GM21576 (cell line): Measurements from ENCODE around the gene REG3G.
A peak's percentile ranks its signal among the peaks of the same experiment; 100 is the strongest.

Source experiments
- ATAC-seq: cut with Tn5 transposase; IDR thresholded peaks from one replicate; pipeline ENCODE4 v1.9.1; 2021; ENCODE audit warnings: mild to moderate bottlenecking, moderate library complexity; ENCODE audit not compliant: unreplicated experiment

REG3G gene

DNA sequence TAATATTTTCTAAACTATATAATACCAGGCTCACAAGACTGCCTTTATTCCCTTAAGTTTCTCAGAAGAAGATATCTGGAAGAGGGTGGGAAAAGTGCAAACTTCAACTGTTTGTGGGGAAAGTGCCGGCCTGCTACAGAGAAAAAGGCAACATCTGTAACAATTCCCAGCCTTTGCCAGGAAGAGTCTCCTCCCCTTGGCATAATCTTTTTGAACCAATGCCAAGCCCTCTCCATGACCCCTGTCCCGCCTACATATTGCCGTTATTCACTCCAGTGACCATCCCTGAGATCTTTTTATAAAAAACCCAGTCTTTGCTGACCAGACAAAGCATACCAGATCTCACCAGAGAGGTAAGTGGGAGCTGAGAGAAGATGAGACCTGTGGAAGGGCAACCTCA lies at the start of gene REG3G:
Gene REG3G, plus strand, starts transcription at position 282 of the 400 bp plus-strand sequence. CDS start 392 bp downstream, outside the sequence.
- ATAC-seq: no peak

DNA sequence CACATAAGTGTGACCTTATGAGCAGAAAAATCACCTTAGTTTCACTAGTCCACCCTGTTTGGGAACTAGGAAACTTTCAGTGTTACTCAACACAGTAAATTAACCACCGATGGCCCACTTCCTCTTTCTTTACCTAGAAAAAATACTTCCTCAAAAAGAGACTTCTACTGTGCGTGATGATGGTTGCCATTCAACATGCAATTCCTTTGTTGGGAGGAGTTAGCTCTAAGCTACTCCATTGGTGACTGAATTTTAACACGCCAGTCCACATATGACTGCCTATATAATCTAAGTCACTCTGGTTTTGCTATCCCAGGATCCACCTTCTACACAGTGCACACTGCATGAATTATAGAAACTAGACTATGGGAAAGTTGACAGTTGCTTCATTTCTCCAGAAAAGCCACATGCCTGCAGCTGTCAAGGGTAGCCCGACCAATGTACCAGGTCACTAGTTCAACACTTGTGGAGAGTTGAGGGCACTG lies 47.8 kb upstream of the REG3G start:
- peak; percentile 98 for ATAC-seq

DNA sequence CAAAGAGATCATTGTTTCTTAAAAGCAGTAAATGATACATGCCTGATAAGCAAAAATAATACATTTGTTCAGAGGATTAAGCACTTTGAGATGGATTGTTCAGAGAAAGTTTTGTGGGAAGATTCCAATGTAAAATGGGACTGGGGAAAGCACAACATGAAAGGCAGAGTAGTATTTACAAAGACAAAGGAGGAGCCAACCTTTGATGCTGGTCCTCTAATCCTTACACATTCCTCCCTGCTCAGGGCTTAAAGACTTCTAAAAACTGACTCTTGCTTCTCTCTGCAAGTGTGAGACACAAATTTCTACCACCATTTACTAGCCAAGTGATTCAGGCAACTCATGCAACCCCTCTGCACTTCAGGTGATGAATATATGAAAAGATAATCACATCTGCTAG lies 47.2 kb upstream of the REG3G start:
- ATAC-seq: no peak

DNA sequence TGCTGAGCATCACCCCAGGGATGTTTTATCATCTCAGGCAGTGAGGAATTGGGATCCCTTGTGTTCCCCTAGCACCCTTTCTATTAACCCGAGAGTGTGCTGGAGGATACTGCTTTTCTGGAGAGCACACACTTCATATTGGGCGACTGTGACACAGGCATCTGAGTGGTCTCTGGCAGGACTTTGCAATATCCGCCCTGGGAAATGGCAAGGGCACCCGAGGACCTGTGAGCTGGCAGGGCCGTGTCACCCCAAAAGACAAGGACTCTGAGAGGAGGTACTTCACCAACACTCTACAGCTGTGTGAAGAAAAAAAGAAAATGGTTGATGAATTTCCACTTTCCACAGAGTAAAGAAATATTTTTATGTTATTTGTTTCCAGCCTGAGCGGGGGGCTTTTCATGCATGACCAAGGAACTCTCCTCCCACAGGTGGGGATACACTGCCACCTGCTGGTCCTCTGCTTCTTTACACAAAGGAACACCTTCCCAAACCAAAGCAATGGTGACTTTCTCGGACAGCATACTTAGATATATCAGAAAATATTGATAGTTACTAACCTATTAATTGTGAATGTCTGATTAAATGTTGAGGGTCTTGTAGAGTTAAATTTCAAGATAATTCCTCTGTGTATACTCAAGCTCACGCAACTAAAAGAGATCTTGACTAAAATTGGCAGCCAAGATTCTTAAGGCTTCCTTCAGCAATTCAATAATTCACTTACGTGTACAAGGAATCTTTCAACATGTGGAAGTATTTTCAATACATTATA lies 45.9 kb upstream of the REG3G start:
- no peak for ATAC-seq

DNA sequence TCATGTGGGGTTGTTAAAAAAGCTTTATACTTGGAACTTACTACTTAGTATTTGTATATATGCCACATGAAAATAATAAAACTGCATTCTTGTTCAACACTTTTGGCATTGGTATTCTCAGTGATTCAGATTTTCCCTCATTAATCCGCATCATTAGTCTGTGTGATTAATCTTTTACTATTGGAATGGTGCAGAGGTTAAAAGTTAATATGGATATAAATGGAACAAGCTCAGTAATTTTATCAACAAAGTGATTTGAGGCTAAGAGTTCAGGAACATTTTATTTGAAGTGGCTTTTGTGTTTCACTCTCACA lies 45.4 kb upstream of the REG3G start:
- ATAC-seq: no peak

DNA sequence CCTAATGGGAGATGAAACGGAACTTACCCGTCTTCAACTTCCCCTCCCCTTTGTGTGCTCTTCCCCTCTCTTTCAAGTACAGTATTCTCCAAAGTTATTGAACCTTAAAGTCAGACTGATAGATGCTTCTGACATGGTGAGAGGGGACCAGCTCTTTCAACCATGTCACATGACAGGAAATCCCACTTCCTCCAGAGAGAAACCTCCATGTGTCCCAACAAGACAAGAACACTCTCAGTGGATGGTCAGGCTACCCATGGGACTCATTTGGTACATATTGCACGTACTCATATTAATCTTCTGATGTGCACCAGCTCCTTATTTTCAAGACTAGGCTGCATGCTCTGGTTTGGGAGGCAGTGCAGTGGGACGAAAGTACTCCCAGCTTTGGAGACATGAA lies 44.6 kb upstream of the REG3G start:
- ATAC-seq: no peak

DNA sequence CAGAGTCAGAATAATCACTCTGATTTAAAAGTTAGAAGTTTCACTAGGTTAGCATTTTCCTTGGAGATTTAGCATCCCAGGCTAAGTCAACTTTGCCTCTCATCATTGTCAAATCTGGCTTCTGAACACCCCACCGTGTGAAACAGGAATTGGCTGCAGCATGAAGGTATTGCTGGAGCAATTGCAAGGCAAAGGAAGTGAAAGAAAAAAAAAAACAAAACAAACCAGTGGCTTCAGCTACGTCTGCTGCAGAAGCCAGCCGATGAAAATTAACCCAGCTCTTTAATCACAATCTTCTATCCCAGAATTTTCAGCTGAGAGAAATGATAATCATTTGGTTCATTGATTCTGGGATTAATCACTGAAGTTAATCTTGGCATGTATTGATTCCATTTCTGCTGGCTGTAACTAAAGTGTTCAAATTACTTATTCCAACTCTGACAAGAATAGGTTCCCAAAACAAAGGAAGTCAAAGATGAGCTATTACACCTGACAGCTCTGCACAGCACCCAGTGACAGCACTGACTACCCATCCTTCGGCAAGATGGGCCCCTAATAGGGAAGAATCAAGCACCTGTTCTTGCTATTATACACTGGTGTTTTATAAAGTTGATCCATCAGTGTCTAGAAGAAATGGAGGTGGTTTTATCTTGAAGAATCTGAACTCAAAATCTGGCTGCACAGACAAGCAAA lies 42.7 kb upstream of the REG3G start:
- no peak for ATAC-seq

DNA sequence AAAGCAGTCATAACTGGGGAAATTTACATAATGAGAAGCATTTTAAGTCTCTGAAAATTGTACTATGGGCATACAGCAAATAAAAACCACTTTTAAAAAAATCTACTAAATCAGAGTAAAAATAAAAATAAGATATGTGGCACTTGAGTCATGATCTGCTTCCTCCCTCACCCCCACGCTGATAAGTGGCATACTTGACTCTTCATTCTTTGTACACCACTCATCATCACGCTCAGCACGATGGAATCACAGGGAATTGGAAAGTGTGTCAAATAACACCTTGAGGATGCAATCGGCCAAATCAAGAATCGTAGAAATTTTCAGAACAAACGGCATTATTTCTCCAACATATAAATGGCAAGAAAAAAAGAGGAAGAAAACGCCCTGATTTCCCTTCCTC lies 41.1 kb upstream of the REG3G start:
- no peak for ATAC-seq

DNA sequence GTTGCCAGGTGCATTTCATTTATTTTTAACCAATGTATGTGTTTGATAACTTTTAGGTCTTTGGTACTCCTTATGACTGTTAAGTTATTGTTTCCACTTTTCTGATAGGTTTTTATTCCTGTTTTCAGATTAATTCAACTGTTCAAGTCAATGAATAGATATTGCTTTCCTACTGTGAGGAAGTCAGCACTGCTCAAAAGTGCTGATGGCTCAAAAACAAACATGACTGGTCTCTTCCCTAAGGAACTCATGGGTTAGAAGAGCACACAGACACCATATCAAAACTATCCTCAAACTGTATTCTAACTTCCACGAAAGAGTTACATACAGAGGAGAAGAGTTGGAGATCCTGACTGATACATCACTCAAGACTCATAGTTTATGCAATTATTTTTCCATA lies 39.9 kb upstream of the REG3G start:
- no peak for ATAC-seq

DNA sequence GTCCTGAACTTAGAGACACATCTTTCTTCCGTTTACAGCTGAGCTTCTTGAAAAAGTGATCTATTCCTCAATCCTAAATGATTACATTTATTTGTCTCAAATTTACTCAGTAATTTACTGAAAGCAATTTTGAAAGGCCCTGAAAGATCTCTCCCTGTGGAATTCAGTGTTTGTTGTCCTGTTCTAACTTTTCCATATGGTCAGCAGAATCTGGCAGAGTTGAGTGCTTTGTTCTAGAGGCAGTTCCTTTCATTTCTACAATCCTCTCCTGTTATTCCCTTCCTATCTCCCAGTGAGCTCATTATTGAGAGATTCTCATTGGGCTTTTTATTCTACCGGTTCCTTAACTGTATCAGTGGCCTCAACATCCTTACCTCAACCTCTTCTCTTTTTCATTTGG lies 36.5 kb upstream of the REG3G start:
- no peak for ATAC-seq

DNA sequence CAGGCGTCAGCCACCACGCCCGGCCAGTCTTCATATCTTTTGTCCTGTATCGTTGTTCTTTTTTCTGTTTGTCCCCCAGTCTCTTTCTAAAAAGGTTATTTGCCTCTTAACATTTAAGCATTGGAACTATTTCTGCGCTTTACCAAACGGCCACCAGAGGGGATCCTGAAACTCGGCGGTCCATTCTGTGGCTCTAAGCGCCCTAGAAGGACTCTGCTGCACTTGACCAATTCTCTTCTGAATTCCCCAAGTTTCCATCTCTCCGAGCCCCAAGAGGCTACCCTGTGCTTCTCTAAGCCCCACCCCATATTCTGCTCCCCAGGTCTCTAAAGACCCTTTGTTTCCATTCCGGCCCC lies 33.1 kb upstream of the REG3G start:
- no peak for ATAC-seq

DNA sequence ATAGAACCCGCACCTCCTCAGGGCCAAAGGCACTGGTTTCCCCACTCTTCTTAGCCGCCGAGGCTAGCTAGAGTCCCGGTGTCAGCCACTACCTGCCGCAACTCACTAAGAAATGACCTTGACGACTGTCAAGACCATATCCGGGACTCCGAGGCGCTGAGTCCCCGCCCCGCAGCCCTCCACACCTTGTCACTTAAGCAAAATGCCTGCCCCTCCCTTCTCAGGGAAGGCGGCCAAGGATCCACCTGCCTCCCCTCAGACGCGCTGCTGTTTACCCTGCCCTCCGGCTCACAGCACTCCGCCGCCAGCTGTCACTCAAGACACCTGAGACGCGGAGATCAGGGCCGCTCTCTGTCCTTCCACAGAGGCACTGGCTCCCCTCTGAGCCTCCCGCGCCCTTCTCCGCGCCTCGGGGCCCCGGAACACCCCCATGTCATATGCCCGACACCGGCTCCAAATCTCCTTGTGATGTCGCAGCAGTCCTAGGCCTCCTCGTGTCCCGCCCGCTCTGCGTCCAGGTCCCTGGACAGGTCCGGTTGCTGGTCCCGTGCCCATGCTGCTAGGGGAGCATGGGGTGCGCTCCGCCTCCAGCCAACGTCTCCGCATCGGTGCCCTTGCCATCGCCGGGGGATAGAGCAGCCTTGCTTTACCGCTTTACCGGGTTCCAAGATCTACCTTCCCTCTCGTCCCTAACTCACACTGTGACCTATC lies 32.5 kb upstream of the REG3G start:
- no peak for ATAC-seq

DNA sequence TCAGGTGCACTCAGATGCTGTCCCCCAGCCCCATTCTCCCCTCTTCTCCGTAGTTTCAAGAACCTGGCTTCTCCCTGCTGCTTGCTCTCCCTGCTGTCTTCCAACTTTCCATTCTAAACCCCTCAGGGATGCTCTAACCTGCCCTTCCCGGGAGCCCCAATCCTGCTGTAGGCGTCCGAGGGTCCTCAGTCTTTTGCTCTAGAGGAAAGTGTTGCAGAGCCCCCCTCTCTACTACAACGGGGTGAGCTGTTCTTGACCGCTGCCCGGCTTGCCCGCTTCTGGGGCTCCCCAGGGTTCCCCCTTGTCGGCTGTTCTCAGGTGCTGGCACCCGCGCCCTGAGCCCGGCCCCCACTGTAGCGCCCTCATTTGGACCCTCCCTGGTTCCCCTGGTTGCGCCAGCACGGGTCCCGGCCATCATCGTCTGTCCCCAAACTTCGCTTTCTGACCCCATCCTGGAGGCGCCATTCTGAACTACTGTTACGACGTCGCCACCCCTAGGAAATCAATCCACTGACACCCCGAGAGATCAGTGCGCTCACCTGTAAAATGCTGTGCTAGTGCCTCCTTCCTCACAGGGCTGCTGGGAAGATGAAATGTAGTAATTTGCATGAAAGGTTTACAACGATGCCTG lies 31.9 kb upstream of the REG3G start:
- ATAC-seq: no peak

DNA sequence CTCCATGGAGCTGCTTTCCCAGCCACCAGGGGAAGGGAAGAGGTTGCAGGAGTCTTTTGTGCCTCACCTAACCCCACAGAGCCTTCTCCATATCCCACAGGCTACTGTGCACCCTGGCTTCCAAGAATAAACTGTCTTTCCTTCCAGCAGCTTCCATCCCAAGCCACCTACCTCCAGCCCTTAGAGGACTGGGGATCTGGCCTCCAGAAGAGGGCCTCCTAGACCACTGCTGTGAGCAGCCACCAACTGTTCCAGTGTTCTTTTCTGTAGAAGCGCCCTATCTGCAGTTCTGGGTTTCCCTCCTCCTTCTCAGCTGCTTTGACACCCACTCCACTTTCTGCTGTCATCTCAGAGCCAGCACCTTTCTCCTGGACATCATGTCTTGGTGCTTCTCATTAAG lies 30.7 kb upstream of the REG3G start:
- no peak for ATAC-seq

DNA sequence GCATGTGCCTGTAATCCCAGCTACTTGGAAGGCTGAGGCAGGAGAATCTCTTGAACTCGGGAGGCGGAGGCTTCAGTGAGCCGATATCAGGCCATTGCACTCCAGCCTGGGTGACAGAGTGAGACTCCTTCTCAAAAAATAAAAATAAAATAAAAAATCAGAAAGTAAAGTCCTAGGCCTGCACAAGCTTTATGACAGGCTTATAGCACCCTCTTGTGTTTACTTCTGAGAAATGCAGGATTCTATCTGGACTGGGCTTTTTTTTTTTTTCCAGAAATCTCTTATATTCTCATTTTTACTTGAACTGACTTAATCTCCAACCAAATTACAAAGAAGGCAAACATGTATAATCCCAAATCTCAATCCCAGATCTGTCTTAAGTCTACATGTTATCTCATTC lies 26.1 kb upstream of the REG3G start:
- no peak for ATAC-seq

DNA sequence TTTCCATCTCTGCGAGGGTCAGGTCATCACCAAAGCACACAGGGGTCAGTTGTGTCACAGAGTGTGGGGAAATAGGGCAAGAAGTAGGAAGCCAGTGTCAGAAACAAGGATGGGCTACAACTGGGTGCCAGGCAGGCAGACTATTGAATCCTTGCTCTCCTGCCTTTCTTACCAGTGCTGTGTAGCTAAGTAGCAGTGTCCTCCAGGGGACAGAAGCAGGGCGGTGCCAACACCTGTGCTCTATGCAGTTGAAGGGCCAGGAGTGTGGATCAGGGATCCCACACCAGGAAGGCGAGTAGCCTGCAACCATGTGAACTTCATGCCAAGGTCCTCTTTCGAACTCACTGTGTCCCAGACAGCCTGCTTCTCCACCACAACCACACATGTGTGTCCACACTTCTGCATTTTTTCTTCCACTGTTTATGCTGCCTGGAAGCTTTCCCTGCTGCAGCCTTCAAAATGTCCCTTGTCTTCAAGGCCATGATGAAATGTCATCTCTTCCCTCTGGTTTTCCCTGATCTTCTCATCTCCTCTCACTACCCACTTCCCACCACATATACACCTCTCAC lies 25.4 kb upstream of the REG3G start:
- no peak for ATAC-seq

DNA sequence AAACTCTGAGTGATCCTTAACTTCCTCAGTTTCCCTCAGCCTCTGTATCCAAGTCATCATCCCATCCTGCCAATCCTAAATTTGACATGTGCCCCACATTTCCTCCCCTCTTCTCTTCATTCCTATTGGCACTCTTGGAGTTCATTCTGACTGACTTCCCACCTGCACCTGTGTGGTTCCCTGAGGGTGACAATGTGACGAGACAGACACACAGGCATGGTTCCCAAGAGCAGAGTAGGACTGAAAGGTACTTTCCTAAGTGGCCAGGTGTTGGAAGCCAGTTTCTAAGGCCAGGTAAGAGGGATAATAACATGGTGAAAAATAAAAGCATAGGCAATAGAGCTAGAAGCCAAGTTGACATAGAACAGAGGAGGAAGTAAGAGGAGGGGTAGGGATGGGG lies 24.2 kb upstream of the REG3G start:
- no peak for ATAC-seq

DNA sequence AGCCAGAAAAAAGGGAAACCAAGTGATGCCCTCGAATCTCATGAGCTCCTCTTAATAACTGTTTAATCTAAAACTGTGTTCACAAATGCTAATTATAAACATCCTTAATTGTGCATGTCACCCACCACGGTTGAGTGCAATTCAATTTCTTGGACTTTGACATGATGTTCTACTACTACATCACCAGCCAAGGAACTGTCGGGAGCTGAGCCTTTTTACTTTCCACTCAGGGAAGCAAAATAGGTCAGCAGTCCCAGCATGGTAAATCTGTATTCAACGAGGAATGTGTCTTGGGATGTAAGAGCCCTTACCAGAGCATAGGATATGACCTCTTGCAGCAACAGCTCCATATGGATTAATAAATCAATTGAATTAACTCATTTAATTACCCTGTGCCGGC lies 20.8 kb upstream of the REG3G start:
- ATAC-seq: no peak

DNA sequence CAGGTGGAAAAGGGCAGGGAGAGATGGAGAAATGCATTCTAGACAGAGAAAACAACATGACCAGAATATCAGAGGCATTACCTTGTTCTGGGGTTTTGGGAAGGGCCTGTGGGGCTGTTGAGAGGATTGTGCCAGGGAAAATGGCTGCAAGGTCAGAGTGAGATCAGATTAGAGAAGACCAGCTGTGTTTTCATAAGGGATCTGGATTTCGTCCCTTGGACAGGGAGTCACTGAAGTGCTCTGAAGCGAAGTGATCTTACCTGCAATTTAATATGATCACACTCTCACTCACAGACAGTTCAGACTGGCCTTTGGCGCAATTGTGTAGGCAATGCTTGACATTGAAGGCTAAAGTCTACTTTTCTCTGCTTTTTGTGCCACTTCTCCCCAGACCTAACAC lies 20.3 kb upstream of the REG3G start:
- no peak for ATAC-seq

DNA sequence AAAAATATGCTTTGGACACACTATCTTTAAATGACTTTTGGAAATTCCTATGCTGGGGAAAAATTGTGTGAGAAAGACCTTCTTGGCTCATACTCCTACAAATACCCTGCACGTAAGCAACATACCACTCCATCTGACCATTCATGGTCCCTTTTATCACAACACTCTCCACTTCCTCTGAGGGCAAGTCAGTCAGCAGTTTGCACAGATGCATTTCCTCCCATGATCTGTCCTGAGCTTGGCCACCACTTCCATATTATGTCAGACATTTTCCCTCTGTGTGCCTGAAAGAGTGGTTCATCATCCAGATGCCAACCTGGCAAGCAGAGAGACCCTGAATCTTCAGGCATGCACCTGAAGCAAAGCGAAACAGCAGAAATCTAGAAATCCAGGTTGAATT lies 16.1 kb upstream of the REG3G start:
- ATAC-seq: no peak

DNA sequence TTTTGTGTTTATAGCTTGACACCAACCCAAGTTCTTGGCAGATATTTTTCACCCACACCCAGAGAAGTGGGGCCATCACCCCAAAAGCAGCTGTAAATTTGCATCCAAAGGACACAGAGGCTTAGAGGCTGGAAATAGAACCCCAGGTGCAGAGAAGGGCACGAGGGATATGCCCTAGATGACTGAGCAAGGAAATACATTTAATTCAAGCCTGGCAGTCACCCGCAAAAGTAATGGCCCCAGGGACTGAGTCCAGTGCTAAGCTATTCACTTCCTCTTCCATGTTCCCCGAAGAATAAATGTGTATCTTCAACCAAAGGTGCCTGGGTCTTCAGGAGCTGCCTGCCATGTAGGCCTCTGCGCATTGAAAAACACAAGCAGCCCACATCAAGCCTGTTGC lies 14.0 kb upstream of the REG3G start:
- no peak for ATAC-seq
